ENCODE measurements around the gene S100B.
"Not testable (repeated sequence)": the region's sequence is repeated elsewhere in the genome, so short reads cannot be mapped to it uniquely, and the experiment has no call there.

The S100B gene

GRCh38 chr21:46597896-46598343 is 7.0 kb downstream of the S100B start:
- no peak for DNase-seq
- peaks cover 23% of the 10 kb centered on the region for H3K9me3 Mint-ChIP-seq
- H3K27me3 Mint-ChIP-seq (ENCODE audit: low read depth, poor library complexity) = peaks cover 27% of the 10 kb centered on the region
- no peak for TF ChIP-seq CTCF (IDR thresholded peaks at IDR 0.05)
- peaks cover 38% of the 10 kb centered on the region for H3K4me1 Mint-ChIP-seq
- H3K27ac Mint-ChIP-seq = no peak overlapping the region
- no peaks in the 10 kb centered on the region for H3K36me3 Mint-ChIP-seq (ENCODE audit: low read depth)
- no peak overlapping the region for H3K4me3 Mint-ChIP-seq

DNA sequence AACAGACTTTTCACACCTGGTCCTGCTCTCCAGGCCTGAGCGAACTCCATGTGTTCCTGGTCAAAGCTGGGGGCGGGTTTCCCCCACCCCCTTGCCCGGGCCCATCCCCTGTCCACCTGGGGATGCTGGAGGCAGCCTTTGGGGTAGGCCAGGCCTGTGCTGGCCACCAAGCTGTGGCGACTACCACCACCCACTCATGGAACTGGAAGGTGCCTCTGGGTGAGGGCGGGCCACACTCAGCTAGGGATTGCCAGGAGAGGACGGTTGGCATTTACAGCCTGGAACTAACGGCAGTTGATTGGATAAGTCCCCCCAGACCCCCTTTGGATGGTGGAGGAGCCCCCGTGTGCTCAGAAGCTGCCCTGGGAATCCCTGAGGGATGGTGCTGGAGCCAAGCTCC is 7.9 kb downstream of the S100B start:
- DNase-seq = no peak
- Mint-ChIP-seq H3K4me3 (no peak overlapping the region), H3K4me1 (peaks cover 29% of the 10 kb centered on the region), H3K27ac (no peak overlapping the region), H3K27me3 (ENCODE audit: low read depth, poor library complexity) (peaks cover 21% of the 10 kb centered on the region), H3K36me3 (ENCODE audit: low read depth) (no peaks in the 10 kb centered on the region), H3K9me3 (peaks cover 32% of the 10 kb centered on the region)
- TF ChIP-seq CTCF (IDR thresholded peaks at IDR 0.05) = no peak

DNA sequence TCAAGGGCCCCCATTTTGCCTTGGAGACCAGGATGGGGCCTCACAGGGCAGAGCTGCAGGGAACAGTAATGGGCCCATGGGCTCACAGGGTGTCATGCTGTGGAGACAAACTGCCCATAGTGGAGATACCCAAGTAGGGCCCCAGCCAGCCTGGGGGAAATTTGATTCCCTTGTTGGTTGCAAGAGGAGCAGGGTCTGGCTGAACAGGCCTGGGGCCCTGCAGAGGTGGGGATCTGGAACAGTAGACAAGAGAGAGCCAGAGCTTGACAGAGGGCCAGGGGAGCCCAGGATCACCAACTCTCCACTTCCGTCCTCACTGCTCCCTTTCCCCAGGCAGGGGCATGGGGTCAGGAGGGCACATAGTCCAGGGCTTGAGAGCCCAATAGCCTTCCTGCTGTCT is 8.7 kb downstream of the S100B start:
- Mint-ChIP-seq H3K27ac (peak overlapping the region; percentile 48), H3K4me1 (peaks cover 26% of the 10 kb centered on the region), H3K27me3 (ENCODE audit: low read depth, poor library complexity) (peaks cover 16% of the 10 kb centered on the region), H3K9me3 (peaks cover 40% of the 10 kb centered on the region), H3K36me3 (ENCODE audit: low read depth) (no peaks in the 10 kb centered on the region), H3K4me3 (no peak overlapping the region)
- no peak for DNase-seq
- no peak for TF ChIP-seq CTCF (IDR thresholded peaks at IDR 0.05)

DNA sequence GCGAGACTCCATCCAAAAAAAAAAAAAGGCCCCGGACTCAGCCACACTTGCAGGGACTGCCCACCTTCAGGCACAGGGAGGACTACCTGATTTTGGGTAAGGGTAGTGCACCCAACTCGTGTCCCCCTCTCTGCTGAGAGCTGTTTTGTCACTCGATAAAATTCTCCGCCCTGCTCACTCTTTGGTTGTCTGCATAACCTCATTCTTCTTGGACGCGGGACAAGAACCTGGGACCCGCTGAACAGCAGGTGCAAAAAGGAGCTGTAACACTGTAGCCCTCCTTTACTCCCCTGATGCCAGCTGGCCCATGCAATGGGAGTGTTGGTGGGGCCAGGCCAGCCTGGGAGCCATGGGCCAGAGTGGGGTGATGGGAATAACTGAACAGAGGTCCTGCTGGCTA is 10.6 kb downstream of the S100B start:
- peaks cover 21% of the 10 kb centered on the region for H3K27me3 Mint-ChIP-seq (ENCODE audit: low read depth, poor library complexity)

DNA sequence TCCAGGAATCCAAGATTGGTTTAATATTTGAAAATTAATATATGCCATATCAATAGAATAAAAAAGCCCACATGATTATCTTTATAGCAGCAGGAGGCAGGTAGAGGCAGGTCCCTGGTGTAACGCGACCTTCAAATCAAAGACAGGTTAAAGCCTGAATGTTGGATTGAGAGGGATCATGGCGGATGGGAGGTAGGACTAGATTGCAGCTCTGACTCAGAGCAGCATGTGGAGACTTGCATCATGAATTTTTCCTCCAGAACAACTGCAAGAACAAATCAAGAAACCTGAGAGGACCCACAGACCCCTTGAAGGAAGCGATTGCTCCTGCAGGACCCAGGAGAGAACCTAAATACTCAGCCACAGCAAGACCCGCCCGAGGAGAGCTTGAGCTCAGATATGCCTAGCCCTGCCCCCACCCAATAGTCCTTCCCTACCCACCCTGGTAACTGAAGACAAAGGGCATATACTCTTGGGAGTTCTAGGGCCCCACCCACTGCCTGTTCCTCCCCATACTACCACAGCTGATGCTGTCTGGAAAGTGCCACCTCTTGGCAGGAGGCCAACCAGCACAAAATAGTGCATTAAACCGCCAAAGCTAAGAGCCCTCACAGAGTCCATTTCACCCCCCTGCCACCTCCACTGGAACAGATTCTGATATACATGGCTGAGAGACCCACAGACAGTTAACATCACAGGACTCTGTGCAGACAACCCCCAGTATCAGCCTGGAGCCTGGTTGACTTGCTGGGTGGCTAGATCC is 19.5 kb downstream of the S100B start:
- no peak for TF ChIP-seq CTCF (IDR thresholded peaks at IDR 0.05)
- H3K4me3 Mint-ChIP-seq = no peak overlapping the region
- no peak overlapping the region for H3K27ac Mint-ChIP-seq
- peaks cover 54% of the 10 kb centered on the region for H3K36me3 Mint-ChIP-seq (ENCODE audit: low read depth)
- no peaks in the 10 kb centered on the region for H3K4me1 Mint-ChIP-seq
- no peak for DNase-seq
- peaks cover 10% of the 10 kb centered on the region for H3K27me3 Mint-ChIP-seq (ENCODE audit: low read depth, poor library complexity)
- H3K9me3 Mint-ChIP-seq = peaks cover 97% of the 10 kb centered on the region

More for the DNA sequence above, 10.6 kb downstream of the S100B start:
- TF ChIP-seq CTCF (IDR thresholded peaks at IDR 0.05) = no peak
- Mint-ChIP-seq H3K4me1 (peaks cover 17% of the 10 kb centered on the region), H3K9me3 (peaks cover 60% of the 10 kb centered on the region), H3K36me3 (ENCODE audit: low read depth) (no peaks in the 10 kb centered on the region), H3K4me3 (no peak overlapping the region), H3K27ac (no peak overlapping the region)
- DNase-seq = no peak

DNA sequence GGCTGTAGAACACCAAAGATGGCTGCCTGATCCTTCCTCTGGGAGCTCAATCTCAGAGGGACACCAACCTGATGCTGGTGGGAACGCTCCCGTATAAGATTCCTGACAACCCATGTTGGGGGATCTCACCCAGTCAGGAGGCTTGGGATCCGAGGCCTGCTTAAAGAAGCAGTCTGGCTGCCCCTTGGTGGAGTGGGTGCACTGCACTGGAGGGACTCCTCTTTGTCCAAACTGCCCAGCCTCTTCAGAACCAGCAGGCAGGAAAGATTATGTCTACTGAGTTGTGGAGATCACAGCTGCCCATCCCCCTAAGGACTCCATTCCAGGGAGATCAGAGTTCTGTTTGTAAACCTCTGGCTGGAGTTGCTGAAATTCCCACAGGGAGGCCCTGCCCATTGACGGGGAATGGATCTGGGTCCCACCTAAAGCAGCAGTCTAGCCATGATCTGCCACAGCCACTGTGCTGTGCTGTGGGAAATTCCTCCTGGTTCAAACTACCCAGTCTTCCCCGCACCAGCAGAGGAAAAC is 23.0 kb downstream of the S100B start:
- TF ChIP-seq CTCF (IDR thresholded peaks at IDR 0.05) = no peak
- Mint-ChIP-seq H3K9me3 (peaks cover 99% of the 10 kb centered on the region), H3K27me3 (ENCODE audit: low read depth, poor library complexity) (no peaks in the 10 kb centered on the region), H3K4me1 (no peaks in the 10 kb centered on the region), H3K4me3 (no peak overlapping the region), H3K27ac (no peak overlapping the region), H3K36me3 (ENCODE audit: low read depth) (peaks cover 87% of the 10 kb centered on the region)
- no peak for DNase-seq

DNA sequence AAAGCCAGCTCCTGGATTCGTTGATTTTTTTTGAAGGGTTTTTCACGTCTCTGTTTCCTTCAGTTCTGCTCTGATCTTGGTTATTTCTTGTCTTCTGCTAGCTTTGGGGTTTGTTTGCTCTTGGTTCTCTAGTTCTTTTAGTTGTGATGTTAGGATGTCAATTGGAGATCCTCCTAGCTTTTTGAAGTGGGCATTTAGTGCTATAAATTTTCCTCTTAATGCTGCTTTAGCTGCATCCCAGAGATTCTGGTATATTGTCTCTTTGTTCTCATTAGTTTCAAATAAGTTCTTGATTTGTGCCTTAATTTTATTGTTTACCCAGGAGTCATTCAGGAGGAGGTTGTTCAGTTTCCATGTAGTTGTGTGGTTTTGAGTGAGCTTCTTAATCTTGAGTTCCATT is 25.5 kb downstream of the S100B start:
- DNase-seq; H3K27me3 Mint-ChIP-seq (ENCODE audit: low read depth, poor library complexity); H3K4me3 Mint-ChIP-seq; H3K4me1 Mint-ChIP-seq; H3K27ac Mint-ChIP-seq: not testable (repeated sequence)
- Mint-ChIP-seq H3K9me3 (peaks cover 88% of the 10 kb centered on the region), H3K36me3 (ENCODE audit: low read depth) (peaks cover 89% of the 10 kb centered on the region)

DNA sequence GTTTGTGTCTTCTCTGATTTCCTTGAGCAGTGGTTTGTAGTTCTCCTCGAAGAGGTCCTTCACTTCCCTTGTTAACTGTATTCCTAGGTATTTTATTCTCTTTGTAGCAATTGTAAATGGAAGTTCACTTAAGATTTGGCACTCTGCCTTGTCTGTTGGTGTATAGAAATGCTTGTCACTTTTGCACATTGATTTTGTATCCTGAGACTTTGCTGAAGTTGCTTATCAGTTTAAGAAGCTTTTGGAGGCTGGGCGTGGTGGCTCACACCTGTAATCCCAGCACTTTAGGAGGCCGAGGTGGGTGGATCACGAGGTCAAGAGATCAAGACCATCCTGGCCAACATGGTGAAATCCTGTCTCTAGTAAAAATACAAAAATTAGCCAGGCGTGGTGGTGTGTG is 27.1 kb downstream of the S100B start:
- not testable (repeated sequence) for H3K27me3 Mint-ChIP-seq (ENCODE audit: low read depth, poor library complexity); H3K4me3 Mint-ChIP-seq

More for the DNA sequence above, 27.1 kb downstream of the S100B start:
- not testable (repeated sequence) for H3K4me1 Mint-ChIP-seq, H3K27ac Mint-ChIP-seq, DNase-seq
- H3K9me3 Mint-ChIP-seq = peaks cover 82% of the 10 kb centered on the region
- H3K36me3 Mint-ChIP-seq (ENCODE audit: low read depth) = peaks cover 89% of the 10 kb centered on the region
